ENCODE measurements around the gene WWC1. TPM values are rescaled to one million over a fixed set of nuclear protein-coding genes. Genes with fewer than 3 reads are reported as not detected.

The WWC1 gene
- total RNA-seq, 1 donor from 2014 or later, result 2.2 TPM

GRCh38 chr5:168378741-168379140 lies 87.3 kb downstream of the WWC1 start:
- DNase-seq (ENCODE audit: extremely low spot score, unreplicated experiment), result no peak
- H3K36me3 Mint-ChIP-seq (ENCODE audit: unreplicated experiment), result no peaks in the 10 kb centered on the region
- TF ChIP-seq CTCF (IDR thresholded peaks at IDR 0.05), result no peak
- H3K27ac Mint-ChIP-seq (ENCODE audit: unreplicated experiment), result no peak overlapping the region
- peaks cover 3% of the 10 kb centered on the region for H3K9me3 Mint-ChIP-seq (ENCODE audit: unreplicated experiment)
- no peaks in the 10 kb centered on the region for H3K4me1 Mint-ChIP-seq (ENCODE audit: unreplicated experiment)
- H3K27me3 Mint-ChIP-seq (ENCODE audit: unreplicated experiment), result no peaks in the 10 kb centered on the region
- H3K4me3 Mint-ChIP-seq (ENCODE audit: unreplicated experiment), result no peak overlapping the region

DNA sequence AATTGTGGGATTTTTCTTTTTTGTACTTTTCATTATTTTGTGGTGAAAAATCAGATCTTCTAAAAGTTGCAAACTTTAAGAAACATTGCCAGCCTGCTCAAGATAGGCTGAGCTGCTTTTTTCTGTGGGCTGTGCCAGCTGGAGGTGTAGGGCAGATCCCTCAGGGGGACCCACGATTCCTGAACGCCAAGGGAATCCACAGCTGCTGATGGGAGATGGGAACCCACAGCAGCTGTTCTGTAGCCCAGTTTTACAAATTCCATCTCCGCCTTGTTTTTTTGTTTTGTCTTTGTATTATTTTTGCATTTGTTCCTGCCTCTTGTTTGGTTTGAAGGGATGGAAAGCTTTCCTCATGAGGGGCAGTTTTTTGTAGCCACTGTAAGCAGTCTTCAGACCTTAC lies 91.0 kb downstream of the WWC1 start:
- Mint-ChIP-seq H3K27ac (ENCODE audit: unreplicated experiment) (no peak overlapping the region), H3K4me3 (ENCODE audit: unreplicated experiment) (no peak overlapping the region), H3K4me1 (ENCODE audit: unreplicated experiment) (no peaks in the 10 kb centered on the region), H3K27me3 (ENCODE audit: unreplicated experiment) (no peaks in the 10 kb centered on the region), H3K36me3 (ENCODE audit: unreplicated experiment) (peaks cover 3% of the 10 kb centered on the region), H3K9me3 (ENCODE audit: unreplicated experiment) (peaks cover 15% of the 10 kb centered on the region)
- TF ChIP-seq CTCF (IDR thresholded peaks at IDR 0.05), result no peak
- no peak for DNase-seq (ENCODE audit: extremely low spot score, unreplicated experiment)

DNA sequence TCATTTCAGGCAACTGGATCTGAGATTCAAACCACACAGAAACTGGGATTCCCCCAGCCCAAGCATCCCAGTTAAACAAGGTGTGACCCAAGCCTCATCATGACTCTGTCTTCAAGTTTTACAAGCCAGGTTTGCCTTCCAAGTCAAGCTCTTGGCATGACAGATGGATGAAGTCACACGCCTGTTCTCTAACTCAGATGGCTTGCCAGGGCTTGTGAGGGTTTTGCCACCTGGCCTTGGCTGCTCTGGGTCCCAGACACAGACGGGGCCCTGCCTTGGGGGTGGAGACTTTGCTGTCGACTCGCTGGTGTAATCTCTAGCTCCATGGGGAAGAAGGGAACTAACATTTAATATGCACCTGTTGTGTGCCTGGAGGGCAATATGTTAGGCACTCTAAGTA lies 99.0 kb downstream of the WWC1 start:
- Mint-ChIP-seq H3K4me3 (ENCODE audit: unreplicated experiment) (no peak overlapping the region), H3K27me3 (ENCODE audit: unreplicated experiment) (no peaks in the 10 kb centered on the region), H3K36me3 (ENCODE audit: unreplicated experiment) (peaks cover under 1% of the 10 kb centered on the region), H3K4me1 (ENCODE audit: unreplicated experiment) (no peaks in the 10 kb centered on the region), H3K9me3 (ENCODE audit: unreplicated experiment) (peaks cover 15% of the 10 kb centered on the region), H3K27ac (ENCODE audit: unreplicated experiment) (no peak overlapping the region)
- TF ChIP-seq CTCF (IDR thresholded peaks at IDR 0.05), result no peak
- no peak for DNase-seq (ENCODE audit: extremely low spot score, unreplicated experiment)

GRCh38 chr5:168393773-168394172 lies 102.3 kb downstream of the WWC1 start:
- Mint-ChIP-seq H3K27me3 (ENCODE audit: unreplicated experiment) (no peaks in the 10 kb centered on the region), H3K27ac (ENCODE audit: unreplicated experiment) (no peak overlapping the region), H3K4me1 (ENCODE audit: unreplicated experiment) (no peaks in the 10 kb centered on the region), H3K36me3 (ENCODE audit: unreplicated experiment) (no peaks in the 10 kb centered on the region), H3K9me3 (ENCODE audit: unreplicated experiment) (peaks cover 10% of the 10 kb centered on the region), H3K4me3 (ENCODE audit: unreplicated experiment) (no peak overlapping the region)
- no peak for DNase-seq (ENCODE audit: extremely low spot score, unreplicated experiment)
- no peak for TF ChIP-seq CTCF (IDR thresholded peaks at IDR 0.05)

GRCh38 chr5:168400429-168401220 lies 109.2 kb downstream of the WWC1 start:
- TF ChIP-seq CTCF (IDR thresholded peaks at IDR 0.05), result no peak
- Mint-ChIP-seq H3K27ac (ENCODE audit: unreplicated experiment) (no peak overlapping the region), H3K4me3 (ENCODE audit: unreplicated experiment) (no peak overlapping the region), H3K36me3 (ENCODE audit: unreplicated experiment) (no peaks in the 10 kb centered on the region), H3K4me1 (ENCODE audit: unreplicated experiment) (peaks cover 12% of the 10 kb centered on the region), H3K27me3 (ENCODE audit: unreplicated experiment) (no peaks in the 10 kb centered on the region), H3K9me3 (ENCODE audit: unreplicated experiment) (no peaks in the 10 kb centered on the region)
- DNase-seq (ENCODE audit: extremely low spot score, unreplicated experiment), result no peak
